Daoy (cell line): ENCODE measurements around the gene NPAS2. TPM values are rescaled to one million over a fixed set of nuclear protein-coding genes. Genes with fewer than 3 reads are reported as not detected.

ENCODE experiments used
- DNase-seq: peaks from one replicate; pipeline ENCODE4 v3.0.0-alpha.2; 2015; ENCODE audit warnings: low read depth
- total RNA-seq: library from RNA; depleted of rRNA; stranded (reverse); fragments of >200 nt; shearing (Covaris generic); gene quantifications from 2 replicates; pipeline ENCODE4 v1.2.3, GENCODE V29; 2014

NPAS2 gene
- total RNA-seq, 1 experiment from 2014 or later, result 11.4 TPM

DNA sequence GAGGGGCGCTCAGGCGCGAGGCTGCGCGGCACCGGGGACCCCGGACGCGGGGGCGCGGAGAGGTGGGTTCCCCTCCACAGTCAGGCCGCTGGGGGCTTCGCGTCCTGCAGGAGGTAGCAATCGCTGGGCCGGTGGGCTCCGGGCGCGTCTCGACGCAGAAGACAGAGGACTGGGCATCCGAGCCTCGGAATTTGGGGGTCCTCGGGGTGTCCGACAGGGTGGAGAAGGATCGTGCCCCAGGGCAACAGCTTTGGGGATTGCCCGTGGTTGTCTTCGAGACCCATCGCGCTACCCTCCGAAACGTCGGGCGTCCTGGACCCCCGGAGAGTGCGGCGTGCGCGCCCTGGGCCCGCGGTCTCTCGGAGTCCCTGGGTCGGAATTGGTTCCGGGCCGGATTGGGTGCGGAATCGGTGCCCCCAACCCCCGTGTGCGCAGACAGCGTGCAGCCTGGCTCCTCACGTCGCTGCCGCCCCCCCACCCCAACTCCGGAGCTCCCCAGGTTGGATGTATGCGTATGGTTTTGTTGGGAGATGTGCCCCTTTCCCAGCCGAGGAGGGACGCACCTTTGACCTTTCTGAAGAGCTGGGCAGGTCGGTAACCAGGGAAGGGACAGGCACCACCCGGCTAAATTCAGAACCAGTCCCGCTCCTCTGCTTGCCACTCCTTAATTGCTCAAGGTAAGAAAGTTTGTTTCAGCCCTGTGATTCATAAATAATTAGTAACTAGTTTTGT is 750 bp downstream of the NPAS2 start:
- peak; percentile 18 for DNase-seq

DNA sequence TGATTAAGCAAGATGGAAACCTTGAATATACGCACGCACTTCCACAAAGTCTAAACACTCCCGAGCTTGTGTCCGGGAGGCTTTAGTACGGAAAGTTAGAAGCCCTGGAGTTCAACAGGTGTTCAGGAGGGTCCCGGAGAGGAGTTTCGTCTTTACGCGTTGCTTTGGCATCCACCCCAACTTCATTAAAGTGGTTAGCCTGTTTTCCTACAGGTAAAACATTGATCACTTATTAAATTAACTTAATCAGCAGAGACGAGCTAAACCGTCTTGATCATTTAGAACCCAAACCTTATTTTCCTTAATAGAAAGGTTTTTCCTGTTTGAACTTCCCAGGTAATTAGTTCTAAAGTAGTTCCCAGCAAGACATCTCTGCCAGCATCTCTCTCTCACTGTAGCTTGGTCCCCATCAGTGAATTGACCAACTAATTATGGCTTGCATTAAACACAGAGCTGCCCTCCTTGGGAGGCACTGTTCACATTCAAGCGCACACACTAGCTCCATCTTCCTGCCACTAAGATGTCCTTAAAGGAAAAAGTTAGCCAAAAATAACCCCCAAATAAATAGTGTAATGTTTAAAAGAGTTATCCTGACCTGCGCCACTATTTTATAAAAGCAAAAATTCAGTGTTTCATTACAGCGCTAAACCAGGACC is 1.4 kb downstream of the NPAS2 start:
- peak; percentile 43 for DNase-seq

DNA sequence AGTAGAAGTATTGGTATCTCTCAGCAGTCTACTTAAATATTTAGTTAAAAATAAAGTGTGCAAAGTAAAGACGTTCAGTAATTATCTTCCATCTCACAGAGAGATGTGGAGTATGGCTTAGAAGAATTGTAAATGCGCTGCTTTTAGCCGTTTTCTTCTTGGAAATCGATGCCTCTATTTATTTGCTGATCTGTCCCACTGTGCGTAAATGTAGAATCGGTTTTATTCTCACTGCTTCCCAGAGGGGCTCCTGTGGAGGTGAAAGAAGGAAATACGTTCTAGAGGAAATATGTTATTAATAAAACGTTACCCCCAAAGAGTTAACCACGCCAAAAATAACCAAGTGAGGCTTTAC is 1.9 kb downstream of the NPAS2 start:
- DNase-seq, result no peak

DNA sequence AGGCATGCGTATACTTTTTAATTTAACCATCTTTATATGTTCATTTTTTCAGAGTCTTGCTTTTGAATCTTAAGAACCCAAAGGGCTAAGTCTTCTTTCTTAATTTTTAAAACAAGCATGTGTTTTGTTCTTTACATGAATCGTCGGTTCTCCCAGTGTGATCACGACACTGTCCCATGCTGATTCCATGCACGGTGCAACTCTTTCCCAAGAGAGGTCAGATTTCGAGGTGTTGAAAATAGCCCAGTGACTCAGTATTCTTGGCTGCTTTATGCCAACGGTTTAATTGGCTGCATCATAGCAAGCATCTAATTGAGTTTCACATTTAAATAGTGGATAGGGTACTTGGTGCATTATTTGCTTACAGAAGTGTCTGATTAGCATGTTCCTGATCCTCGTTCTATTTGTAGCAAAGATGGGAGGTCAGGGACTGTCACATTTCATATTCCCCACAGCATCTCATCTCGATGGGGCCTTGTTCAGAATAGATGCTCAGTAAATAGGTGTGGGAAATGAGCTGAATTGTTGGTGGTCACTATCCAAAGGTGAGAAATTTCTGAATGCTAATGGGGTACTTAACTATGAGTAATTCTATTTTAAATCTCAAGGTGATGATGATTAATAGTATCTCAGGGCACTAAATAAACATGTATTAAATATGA is 2.8 kb downstream of the NPAS2 start:
- DNase-seq, result peak; percentile 71

DNA sequence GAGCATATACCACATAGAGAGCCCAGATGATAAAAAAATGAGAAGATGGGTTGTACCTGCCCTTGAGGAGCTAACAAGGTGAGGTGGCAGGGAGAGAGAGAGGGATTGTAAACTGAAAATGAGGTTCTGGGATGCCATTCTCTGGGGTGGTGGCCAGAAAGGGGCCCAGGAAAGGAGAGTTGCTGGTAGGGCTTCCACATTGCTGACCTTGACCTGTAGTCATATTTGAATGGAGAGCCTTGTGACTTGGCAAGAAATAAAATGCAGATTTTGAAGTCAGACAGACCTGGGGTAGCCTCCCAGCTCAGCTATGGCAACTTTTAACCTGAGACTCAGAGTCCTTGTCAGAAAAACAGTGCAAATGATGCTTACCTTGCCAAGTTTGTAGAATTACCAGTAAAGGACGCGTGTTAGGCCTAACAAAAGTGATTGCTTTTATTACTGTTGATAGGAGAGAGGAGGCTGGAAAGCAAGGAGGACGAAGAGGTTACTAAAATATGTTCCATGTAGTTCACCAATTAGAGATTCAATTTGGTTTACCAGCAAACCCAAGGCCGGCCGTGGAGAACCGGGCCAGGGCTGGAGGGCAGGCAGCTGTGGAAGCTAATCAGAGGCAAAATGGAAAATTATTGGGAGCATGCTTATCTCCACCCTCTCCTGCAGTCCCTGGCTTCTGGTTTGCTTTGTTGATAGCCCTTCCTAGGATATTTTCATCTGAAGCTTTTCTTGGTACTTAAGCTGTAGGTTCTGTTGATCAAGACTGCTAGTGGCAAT is 3.9 kb downstream of the NPAS2 start:
- DNase-seq, result no peak

DNA sequence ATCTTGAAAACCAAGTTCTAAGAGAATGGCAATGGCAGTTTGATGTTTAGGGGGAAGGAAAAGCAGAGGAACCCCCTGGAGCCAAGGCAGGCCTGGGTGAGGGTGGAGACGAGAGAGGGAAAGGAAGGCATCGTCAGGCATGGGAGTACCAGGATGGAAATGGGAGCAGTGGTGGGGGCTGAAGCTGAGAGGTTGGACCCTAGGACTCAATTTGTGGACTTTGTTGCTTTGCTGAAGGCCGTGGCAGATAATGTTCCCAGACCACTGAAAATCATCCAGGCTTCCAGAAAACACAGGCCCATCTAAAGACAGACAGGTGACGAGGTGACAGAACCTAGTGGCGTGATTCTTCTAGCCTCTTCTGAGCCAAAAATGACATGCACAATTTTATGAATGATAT is 4.9 kb downstream of the NPAS2 start:
- no peak for DNase-seq

DNA sequence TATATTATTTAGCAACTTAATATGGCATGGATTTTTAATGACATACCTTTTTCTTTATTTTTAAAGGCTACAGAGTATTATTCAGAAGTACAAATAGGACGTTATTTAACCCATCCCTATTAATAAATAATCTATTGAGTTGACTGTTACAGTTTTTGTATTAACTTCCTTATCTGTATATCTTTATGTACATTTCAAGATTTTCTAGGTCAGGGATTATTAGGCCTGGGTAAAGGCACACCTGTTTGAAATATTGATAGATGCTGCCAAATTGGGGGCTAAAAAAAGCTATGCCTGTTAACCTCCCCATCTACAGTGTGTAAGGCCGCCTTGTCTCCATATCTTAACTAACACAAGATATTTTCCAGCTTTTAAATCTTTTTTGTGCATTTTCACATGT is 6.6 kb downstream of the NPAS2 start:
- no peak for DNase-seq

DNA sequence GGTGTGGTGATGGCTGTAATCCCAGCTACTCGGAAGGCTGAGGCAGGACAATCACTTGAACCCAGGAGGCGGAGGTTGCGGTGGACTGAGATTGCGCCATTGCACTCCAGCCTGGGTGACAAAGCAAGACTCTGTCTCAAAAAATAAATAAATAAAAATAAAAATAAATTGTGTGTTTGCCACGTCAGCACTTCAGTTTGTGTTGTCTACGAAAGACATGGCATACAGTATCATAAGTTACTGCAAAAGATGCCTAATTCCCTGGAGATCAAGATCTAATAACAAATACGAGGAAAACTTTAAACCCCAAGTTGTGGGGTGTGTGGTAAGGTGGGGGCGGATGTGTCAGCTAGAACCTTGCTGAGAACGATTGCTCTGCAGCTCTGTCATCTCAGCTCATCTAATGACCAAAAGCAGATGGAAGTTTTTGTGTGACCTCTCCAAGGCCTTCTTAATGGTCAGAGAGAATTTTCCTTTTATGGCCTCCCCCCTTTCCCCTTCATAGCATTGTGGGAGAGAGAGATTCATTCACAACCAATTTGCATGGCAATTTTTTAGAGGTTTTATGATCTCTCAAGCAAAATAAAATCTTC is 11.3 kb downstream of the NPAS2 start:
- DNase-seq, result no peak

DNA sequence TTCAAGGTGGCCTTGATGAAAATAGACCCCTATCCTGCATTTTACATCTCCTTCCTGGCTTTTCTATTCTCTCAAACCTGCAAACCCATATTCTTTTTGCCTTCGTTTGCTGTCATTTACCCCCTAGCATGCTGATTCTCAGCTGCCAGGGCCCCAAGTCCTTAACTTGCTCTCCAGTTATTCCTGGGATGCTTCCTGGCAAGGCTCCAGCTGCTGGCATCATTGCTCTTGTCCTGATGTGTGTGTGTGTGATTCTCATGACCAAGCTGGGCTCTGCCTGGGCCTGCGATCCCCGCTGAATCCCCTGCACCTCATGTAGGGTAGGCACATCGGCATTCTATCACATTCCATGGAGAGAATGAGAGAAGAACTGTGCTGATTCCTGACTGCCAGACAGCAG is 11.9 kb downstream of the NPAS2 start:
- DNase-seq, result peak; percentile 17

DNA sequence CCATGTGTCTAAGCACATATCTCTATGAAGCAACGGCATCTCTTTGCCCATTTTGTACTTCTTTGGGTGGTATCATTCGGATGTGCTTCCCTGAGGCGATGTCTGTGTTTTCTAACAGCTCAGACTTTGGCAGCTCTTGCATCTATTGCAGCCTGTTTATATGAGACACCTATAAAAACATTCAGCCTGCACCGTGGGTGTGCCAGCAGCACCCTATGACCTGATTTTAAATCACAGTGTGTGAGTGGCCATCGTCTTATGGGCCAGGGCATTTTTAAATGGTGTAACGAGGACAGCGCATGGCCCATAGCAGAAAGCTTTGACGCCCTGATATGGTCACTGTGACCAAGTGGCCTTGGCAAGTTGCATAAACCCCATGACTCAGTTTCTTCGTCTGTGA is 12.9 kb downstream of the NPAS2 start:
- DNase-seq, result peak; percentile 32

DNA sequence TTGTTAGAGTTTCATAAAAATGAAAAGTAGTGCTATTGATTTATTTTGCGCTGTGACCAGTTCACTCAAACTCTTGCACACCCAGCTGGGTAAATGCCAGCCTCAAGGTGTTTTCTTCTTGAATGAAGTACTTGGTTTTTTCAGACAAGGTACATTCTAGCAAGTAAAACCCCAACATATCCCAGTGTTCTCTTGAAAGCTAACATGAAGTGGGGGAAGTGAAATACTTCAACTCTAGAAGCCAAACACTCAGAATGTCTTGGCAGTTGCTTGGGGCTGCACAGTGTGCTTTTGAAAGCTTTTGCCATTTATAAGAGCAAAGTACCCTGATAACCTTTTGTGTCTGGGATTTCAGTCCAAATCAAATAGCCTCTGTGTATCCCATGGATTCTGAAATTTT is 13.4 kb downstream of the NPAS2 start:
- DNase-seq, result no peak

DNA sequence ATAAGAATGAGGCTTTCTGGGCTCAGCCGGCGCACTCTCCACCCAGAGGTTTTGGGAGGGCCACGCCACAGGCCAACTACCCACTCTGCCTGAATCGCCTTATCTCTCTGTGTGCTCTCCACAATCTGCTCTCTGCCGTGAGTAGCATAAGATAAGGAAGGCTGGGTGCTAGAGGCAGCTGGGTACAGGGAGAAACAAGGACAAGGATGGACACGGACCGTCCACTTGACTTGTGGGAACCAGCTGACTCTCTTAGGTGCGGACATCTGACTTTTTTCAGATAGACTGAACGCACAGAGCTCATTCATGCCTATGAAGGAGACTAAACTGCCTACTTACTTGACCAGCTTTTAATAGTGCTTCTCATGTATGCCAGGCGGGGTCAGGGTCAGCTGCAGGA is 14.3 kb downstream of the NPAS2 start:
- DNase-seq, result no peak

DNA sequence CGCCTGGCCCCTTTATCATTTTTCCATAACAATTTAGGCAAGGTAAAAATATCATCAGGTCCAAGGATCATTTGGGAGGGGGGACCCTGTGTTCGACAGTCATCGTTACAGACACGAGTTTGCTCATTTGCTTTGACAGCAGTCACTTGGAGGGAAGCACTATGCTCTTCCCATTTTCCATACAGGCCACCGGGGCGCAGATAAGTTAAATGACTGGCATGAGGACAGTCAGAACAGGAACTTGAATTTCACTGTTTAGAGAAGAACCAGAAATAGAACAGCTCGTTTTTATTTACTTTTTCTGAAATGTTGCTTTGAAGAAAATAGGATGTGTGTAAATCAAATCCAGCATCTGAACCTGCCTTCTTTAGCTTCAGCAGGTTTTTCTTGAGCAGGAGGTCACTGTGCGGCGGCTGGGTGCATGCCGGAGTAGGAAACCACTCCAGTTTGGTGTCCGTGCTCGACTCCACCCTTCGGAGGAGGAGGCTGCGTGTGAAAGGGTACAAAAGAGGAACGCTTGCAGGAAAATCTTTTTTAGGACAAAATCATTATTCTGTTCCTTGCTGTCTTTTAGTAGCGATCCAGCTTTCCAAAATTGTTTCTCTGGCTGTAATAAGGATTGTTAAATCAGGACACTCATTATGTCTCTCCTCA is 15.2 kb downstream of the NPAS2 start:
- no peak for DNase-seq

DNA sequence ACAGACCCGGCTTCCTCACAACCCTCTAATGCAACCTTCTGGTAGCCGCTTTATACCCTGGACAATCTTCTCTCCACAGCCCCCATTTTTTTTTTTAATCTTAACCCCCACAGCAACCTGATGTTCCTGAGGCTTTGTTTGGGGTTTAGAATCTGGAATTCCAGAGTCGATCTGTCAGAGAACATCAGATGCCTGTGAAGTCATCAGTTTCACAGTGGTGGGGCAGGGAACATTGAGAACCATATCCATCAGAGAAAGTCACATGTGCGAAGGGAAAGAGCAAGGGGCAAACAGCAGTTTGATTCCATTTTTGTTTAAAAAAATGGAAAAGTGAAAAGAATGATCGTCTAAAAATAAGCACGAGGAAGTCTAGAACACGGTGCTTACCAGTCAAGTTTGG is 20.6 kb downstream of the NPAS2 start:
- no peak for DNase-seq

DNA sequence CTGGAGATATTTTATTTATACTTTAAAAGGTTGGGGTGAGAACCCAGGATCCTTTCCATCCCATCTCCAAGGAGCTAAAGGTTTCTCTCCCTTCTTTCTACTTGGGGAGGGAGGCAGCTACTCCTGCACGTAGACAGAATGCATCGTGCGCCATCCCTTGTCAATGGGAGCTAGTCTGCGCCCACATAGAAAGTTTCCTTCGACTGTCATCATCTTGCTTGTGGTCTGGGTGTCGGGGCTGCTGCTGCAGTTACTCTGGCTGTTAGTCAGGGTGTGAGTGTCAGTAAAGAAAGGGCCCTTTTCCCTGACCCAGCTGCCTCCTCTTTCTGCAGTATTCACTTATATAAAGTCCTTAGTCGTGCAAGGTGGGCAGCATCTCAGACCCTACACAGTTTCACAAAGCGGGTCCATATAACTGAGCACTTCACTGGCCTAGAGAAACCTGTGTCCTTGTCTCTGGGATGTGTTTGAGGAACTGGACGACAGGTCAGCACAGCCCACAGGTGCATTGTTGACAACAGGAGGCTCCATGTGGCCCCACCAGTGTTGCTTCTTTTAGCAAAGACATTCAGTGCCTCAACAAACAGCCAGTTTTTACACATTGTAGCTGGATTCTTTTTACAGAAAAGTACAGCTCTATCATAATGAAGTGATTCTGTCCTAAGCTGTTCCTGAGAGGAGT is 22.4 kb downstream of the NPAS2 start:
- DNase-seq, result no peak

DNA sequence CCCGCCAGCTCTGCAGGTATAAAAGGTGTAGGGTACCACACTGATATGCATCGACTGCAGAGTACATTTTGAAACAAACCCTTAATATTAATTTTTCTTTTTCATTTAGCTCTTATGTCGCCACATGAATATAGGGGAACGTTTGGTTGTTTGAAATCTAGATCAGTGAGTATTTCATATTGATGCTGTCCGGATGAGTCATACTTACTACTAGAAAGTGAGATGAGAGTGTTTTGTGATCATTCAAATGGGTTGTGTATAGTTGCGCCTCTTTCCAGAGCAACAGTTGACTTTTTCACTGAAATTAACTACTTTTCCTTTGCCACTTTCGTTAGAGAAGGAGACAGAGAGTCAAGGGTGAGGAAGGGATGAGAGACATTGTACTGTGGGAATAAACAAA is 24.6 kb downstream of the NPAS2 start:
- DNase-seq, result no peak

DNA sequence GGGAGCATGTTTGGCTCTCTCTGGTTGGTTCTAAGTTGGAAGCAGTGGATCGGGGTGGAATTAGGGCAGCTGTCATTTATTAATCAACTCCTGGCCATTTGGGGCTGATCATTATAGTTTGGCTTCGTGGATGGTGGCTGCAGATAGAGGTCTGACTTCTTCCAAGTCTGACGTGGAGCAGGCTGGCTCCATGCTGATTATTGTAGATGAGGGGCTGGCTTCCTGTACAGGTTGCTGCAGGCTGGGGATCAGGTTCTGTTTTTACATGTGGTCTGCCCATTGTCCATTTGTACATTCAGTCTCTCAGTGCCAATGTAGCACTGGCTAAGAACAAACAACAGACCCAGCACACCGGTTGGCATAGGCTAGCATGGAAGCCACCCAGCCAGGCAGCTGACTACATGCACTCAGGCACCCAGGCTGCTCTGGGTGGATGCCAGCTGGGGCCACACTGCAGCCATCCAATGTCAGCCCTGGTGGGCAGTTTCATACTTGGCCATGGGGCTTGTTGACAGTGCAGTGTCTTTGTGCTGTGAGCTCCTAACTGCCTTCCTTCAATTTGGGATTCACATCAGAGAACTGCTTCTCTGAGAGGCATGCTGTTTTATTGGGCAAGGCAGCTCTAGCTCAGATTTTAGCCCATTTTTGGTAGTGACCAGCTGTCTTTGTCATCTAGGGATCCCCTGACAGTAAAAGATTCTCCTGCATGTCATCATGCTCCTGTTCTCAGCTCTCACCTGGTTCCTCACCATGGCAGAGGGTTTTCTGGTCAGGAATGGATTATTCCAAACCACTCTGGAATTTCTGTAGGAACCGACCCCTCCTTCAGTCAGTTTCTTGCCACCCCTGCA is 25.4 kb downstream of the NPAS2 start:
- DNase-seq, result no peak

DNA sequence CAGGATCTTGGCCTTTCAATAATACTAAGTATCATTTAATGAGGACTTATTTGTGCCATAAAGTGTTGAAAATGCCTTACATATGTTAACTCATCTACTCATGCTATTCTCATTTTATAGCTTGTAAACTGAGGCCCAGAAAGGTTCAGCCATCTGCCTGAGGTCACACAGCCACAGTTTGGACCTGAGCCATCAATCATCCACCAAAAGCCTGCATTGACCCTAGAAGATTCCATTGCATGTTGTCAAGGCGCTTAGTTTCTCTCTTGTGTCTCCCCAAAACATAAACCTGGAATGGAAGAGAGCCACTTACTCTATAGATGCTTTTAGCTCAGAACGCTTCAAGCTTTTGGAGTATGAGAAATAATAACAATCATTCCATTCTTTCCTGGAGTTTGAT is 26.8 kb downstream of the NPAS2 start:
- DNase-seq, result no peak

DNA sequence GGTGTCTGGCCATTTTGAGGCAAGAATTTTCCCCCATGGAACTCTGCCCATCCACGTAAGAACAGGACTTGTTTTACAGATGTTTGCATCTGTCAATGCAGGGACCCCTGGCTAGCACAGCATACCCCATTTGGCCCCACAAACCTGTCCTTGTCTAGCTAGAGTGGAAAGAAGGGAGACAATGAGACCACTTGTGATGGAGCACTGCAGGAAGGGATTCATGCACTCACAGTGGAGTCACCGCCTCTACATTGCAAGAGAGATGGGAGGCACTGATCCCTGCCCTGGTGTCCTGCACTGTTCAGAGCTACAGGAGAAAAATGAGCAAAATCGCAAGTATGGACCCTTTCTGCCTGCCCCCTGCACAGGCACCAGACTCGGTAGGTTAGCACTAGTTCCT is 32.5 kb downstream of the NPAS2 start:
- no peak for DNase-seq
